K562 treated with DMSO at 1 percent for 48 hours (cell line): ENCODE measurements around the gene WDR3. TPM values are rescaled to one million over a fixed set of nuclear protein-coding genes. Genes with fewer than 3 reads are reported as not detected.

ENCODE experiments used
- total RNA-seq: library from RNA; unstranded; fragments of 300-600 nt; gene quantifications from 2 replicates; pipeline ENCODE4 v1.2.3, GENCODE V29; 2022; ENCODE audit warnings: low replicate concordance; ENCODE audit errors: extremely low read depth

The WDR3 gene
- not detected in 2 replicates for total RNA-seq

GRCh38 chr1:117929343-117930172, at the start of gene WDR3, which contains the start of gene GDAP2:
WDR3 (plus strand) TSS chr1:117929739; CDS start chr1:117933320, 3,581 bp downstream.
GDAP2 (minus strand) TSS chr1:117929621; CDS start chr1:117920357, 9,264 bp downstream.

Other genes with a start within 250 kb of the WDR3 start
- gene GDAP2, start 118 bp upstream of the WDR3 start, total RNA-seq, result not detected in 2 replicates